Ishikawa (cell line): ENCODE measurements around the gene CLCN1.

Source experiments
- CEBPB ChIP-seq: IDR thresholded peaks from 2 replicates; pipeline ENCODE4 v1.6.1; 2012
- CREB1 ChIP-seq: IDR thresholded peaks from 2 replicates; pipeline ENCODE4 v1.6.1; 2012; ENCODE audit warnings: low read depth
- EGR1 ChIP-seq: IDR thresholded peaks from 2 replicates; pipeline ENCODE4 v1.6.1; 2012
- EP300 ChIP-seq: IDR thresholded peaks from 2 replicates; pipeline ENCODE4 v1.6.1; 2012; ENCODE audit warnings: borderline replicate concordance
- FOXM1 ChIP-seq: IDR thresholded peaks from 2 replicates; pipeline ENCODE4 v1.6.1; 2012; ENCODE audit warnings: low read depth, borderline replicate concordance
- MAX ChIP-seq: IDR thresholded peaks from 2 replicates; pipeline ENCODE4 v1.6.1; 2012
- NFIC ChIP-seq: IDR thresholded peaks from 2 replicates; pipeline ENCODE4 v1.6.1; 2012
- RAD21 ChIP-seq: IDR thresholded peaks from 2 replicates; pipeline ENCODE4 v1.6.1; 2012; ENCODE audit warnings: low read depth
- REST ChIP-seq: IDR thresholded peaks from 2 replicates; pipeline ENCODE4 v1.6.1; 2012; ENCODE audit warnings: low read depth, mild to moderate bottlenecking
- TAF1 ChIP-seq: IDR thresholded peaks from 2 replicates; pipeline ENCODE4 v1.6.1; 2012; ENCODE audit warnings: low read depth, mild to moderate bottlenecking
- TCF12 ChIP-seq: IDR thresholded peaks from 2 replicates; pipeline ENCODE4 v1.6.1; 2012; ENCODE audit warnings: low read depth
- TEAD4 ChIP-seq: IDR thresholded peaks from 2 replicates; pipeline ENCODE4 v1.6.1; 2012
- USF1 ChIP-seq: IDR thresholded peaks from 2 replicates; pipeline ENCODE4 v1.6.1; 2012
- YY1 ChIP-seq: IDR thresholded peaks from 2 replicates; pipeline ENCODE4 v1.6.1; 2012; ENCODE audit warnings: low read depth
- ZBTB7A ChIP-seq: IDR thresholded peaks from 2 replicates; pipeline ENCODE4 v1.6.1; 2012; ENCODE audit warnings: low read depth

CLCN1 gene

GRCh38 chr7:143285470-143285778, 30.5 kb upstream of the CLCN1 start:
- TF ChIP-seq CREB1 (no peak), TEAD4 (peak; percentile 98), YY1 (peak; percentile 58), CEBPB (0 out of 2 replicates have a peak, but pooled peaks have one; percentile 7), REST (no peak), MAX (peak; percentile 40; the same call in 1 of the 2 replicates), RAD21 (no peak), NFIC (no peak), EGR1 (no peak), FOXM1 (no peak), ZBTB7A (0 out of 2 replicates have a peak, but pooled peaks have one; percentile 10), EP300 (peak; percentile 45; the same call in 1 of the 2 replicates), USF1 (no peak), TCF12 (0 out of 2 replicates have a peak, but pooled peaks have one; percentile 63), TAF1 (no peak)

- no peak for TF ChIP-seq MAX
- no peak for TF ChIP-seq EP300
- no peak for TF ChIP-seq YY1
- TF ChIP-seq CEBPB = no peak
- no peak for TF ChIP-seq ZBTB7A
- TF ChIP-seq TCF12 = no peak
- TF ChIP-seq FOXM1 = no peak
- TF ChIP-seq NFIC = no peak
- no peak for TF ChIP-seq TAF1
- no peak for TF ChIP-seq TEAD4
- no peak for TF ChIP-seq EGR1
- TF ChIP-seq REST = no peak
- TF ChIP-seq USF1 = no peak
- no peak for TF ChIP-seq CREB1
- no peak for TF ChIP-seq RAD21
Measured at GRCh38 chr7:143285806-143286521, 29.9 kb upstream of the CLCN1 start.

GRCh38 chr7:143286522-143286890, 29.4 kb upstream of the CLCN1 start:
- TF ChIP-seq NFIC (no peak), CREB1 (no peak), EGR1 (no peak)

- TF ChIP-seq USF1 = no peak
- no peak for TF ChIP-seq FOXM1
- TF ChIP-seq YY1 = no peak
- TF ChIP-seq EP300 = no peak
- no peak for TF ChIP-seq ZBTB7A
- no peak for TF ChIP-seq TEAD4
- TF ChIP-seq RAD21 = no peak
- no peak for TF ChIP-seq EGR1
- TF ChIP-seq TAF1 = no peak
- TF ChIP-seq CREB1 = no peak
- TF ChIP-seq NFIC = no peak
- TF ChIP-seq CEBPB = no peak
- no peak for TF ChIP-seq MAX
- no peak for TF ChIP-seq TCF12
- no peak for TF ChIP-seq REST
Measured at GRCh38 chr7:143287339-143287934, 28.5 kb upstream of the CLCN1 start.
